HG03280 (cell line): ENCODE measurements around the gene SNX2.

ENCODE experiments used
- ATAC-seq: cut with Tn5 transposase; IDR thresholded peaks from one replicate; pipeline ENCODE4 v1.9.1; 2021; ENCODE audit warnings: mild to moderate bottlenecking, moderate library complexity; ENCODE audit not compliant: unreplicated experiment

SNX2 gene

DNA sequence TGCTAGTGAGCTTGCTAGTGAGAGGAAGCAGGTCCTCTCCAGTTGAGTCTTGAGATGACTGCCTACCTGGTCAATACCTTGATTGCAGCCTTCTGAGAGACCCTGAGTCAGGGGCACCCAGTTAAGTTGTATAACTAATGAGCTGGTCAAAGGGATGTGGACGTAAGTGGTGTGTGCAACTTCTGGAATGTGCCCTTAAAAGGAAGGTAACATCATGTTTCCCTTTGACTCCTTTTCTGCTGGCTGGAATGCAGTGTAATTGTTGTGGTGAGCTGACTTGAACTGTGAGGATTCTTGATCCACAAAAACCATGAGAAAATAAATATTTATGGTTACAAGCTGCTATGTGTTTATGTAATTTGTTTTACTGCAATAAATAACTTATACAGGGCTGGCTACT, 2.4 kb upstream of the SNX2 start:
- ATAC-seq, result no peak

- ATAC-seq, result no peak
Observed at GRCh38 chr5:122773619-122774018, 1.3 kb upstream of the SNX2 start.

DNA sequence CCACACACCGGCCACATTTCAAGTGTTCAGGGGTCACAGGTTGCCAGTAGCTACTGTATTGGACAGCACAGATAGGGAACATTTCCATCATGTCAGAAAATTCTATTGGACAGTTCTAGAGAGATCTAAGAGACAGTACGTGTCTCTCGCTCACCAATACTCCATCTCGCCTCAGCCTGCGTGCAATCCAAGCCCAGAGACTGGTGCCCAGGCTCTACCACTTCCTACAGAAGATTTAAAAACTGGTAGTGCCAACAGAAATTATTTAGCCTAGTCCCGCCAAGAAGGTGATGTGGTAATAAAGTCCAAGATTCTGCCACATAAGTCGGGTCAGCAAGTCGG, 390 bp upstream of the SNX2 start:
- peak; percentile 26 for ATAC-seq

GRCh38 chr5:122775550-122776542, 966 bp downstream of the SNX2 start:
- ATAC-seq, result no peak

- no peak for ATAC-seq
Observed at GRCh38 chr5:122778157-122778556, 3.3 kb downstream of the SNX2 start.

DNA sequence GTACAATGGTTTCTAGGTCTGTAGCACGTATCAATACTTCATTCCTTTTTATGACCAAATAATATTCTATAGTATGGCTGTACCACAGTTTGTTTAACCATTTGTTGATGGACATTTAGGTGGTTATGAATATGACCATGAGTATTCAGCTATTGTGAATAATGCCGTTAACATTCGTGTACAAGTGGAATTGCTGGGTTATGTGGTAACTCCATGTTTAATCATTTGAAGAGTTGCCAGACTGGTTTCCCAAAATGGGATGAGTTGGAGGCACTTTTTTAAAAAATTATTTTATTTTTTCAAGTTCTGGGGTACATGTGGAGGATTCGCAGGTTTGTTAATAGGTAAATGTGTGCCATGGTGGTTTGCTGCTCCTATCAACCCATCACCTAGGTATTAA, 4.6 kb downstream of the SNX2 start:
- ATAC-seq, result no peak

DNA sequence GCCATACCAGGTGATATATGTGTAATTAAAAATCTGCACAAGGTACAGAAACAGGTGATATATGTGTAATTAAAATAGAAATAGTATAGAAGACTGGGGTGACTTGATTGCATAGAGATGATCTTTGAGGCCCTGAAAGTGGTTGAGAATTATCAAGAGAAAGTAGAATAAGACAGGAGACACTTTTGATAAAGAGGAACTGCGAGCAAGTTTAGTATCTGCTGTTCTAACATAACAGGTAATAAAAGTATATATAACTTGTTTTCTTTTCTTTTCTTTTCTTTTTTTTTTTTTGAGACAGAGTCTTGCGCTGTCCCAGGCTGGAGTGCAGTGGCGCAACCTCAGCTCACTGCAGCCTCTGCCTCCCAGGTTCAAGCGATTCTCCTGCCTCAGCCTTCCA, 5.4 kb downstream of the SNX2 start:
- no peak for ATAC-seq

DNA sequence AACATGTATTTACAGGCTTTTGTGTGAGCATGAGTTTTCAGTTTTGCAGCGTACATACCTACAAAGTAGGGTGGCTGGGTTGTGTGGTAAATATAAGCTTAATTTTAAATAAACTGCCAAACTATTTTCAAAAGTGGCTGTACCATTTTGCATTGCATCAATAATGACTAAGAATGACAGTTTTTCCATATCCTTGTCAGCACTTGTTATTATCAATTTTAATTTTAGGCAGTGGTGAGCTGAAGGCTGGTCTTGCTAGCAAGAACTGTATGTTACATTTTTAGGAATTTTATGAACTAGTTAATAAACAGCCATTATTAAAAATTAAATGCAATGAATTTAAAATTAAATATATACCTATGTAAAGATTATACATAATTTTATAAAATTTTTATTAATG, 6.6 kb downstream of the SNX2 start:
- no peak for ATAC-seq

GRCh38 chr5:122785294-122785693, 10.4 kb downstream of the SNX2 start:
- ATAC-seq, result no peak

DNA sequence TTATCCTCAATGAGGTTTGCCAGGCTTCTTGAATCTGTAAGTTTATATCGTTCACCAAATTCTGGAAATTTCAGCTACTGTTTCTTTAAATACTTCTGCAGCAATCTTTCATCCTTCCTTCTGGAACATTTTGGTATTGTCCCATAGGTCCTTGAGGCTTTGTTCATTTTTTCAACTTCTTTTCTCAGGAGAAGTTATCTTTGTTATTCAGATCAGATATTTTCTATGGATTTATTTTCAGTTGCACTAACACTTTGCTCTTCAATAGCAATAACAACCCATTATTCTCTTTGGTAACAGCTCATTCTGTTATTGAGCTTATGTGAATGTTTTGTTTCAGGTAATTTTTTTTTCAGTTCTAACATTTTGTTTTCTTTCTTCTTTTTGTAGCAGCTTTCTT, 13.5 kb downstream of the SNX2 start:
- no peak for ATAC-seq

DNA sequence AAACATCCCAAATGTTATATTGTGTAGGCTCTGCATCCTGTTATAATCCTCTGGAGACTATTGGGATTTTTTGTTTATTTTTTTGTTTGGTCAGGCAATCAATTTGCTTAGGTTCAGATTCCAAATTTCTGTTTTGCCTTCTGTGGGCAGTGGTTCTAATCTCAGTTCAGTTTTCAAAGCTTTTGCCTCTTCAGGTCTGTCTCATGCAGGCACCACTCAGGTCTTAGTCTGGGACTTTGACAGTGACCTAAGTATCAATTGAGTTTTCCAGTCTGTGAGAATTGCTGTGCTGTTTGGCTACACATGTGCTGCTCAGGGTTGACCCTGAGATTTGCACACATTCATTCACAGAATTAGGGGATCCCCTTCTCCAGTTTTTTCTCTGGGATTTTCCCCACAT, 14.1 kb downstream of the SNX2 start:
- no peak for ATAC-seq

DNA sequence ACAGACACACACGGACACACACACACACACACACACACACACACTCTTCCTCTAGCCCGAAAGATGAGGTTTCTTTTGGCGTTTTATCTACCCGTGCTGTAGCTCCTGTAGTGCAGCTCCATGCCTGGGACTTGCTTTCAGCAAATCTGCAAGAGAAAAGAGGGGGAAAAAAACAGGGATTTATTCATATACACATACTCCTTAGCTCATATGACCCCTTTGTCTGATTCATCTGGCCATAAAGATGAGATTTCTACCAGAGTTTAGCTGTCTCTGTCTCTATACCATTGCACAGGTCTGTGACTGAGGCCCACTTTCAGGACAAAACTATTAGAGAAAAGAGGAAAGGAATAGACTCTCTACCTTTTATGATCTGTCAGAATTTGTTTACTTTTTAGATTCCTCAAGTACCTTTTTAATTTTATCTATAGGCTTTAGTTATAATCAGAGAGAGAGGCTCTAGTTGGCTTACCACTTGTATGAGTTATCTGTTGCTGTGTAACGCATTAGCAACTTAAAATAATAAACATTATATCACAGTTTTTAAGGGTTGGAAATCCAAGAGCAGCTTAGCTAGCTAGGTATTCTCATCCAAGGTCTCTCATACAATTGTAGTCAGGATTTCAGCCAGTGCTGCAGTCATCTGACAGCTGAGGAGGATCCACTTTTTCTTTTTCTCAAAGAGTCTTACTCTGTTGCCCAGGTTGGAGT, 14.7 kb downstream of the SNX2 start:
- no peak for ATAC-seq

DNA sequence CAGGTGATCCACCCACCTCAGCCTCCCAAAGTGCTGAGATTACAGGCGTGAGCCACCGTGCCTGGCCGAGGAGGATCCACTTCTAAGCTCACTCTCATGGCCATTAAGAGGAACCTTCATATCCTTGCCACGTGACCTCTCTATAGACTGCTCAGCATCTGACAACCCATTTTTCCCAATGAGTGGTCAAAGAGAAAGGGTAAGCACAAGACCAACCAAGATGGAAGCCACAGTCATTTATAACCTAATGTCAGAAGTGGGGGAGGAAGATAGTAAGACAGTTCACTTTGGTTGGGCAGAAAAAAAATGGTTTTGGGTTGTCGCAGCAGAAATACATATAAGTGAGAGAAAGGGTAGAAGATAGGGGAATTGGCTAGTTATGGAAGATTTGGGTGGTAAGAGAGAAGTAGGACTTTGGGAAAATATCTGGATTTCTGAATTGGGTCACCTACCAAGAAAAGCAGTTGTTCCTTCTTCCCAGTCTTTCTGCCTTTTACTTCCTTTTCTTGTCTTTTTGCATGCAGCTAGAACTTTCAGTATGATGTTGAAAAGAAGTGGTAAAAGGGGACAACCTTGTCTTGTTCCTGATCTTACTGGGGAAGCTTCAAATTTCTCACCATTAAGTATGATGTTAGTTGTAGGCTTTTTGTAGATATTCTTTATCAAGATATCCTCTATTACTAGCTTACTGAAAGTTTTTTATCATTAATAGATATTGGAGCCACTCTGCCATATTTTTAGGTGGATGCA, 15.6 kb downstream of the SNX2 start:
- ATAC-seq, result no peak

GRCh38 chr5:122805481-122805880, 30.6 kb downstream of the SNX2 start:
- ATAC-seq, result no peak

DNA sequence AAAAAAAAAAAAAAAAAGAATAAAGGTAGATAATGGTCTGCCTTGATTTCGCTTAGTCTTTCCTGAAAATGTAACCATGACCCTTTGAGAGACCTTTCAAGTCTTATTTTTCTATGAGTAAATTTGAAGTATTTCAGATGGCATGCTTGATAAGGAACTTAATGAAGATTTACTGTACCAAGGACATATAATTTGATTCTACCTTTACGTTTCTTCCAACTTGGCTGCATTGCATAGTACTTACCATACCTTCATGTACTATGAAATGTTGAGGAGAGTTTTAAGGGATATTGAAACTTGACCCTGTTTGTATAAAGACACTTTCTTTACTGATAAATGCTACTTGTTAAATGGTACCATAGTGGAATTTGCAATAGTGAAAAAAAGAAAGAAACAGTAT, 35.5 kb downstream of the SNX2 start:
- ATAC-seq, result no peak

- no peak for ATAC-seq
Observed at GRCh38 chr5:122815218-122815767, 40.4 kb downstream of the SNX2 start.

GRCh38 chr5:122816756-122817155, 41.9 kb downstream of the SNX2 start:
- ATAC-seq, result no peak

GRCh38 chr5:122831984-122832383, 57.1 kb downstream of the SNX2 start:
- ATAC-seq, result no peak

- no peak for ATAC-seq
Observed at GRCh38 chr5:122835681-122836080, 60.8 kb downstream of the SNX2 start.

- ATAC-seq, result no peak
Observed at GRCh38 chr5:122836947-122837346, 62.1 kb downstream of the SNX2 start.

DNA sequence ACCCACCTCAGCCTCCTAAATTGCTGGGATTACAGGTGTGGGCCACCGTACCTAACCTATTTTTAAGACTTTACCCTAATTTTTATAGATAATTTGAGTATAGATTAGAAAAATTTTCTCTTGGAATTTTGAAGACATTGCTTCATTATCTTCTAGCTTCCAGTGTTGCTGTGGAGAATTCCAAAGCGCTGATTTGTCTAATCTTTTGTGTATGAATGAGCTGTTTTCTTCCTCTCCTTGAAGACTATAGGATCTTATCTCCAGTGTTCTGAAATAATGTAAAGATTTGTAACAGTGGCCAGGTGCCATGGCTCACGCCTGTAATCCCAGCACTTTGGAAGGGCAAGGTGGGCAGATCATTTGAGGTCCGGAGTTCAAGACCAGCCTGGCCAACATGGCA, 64.9 kb downstream of the SNX2 start:
- ATAC-seq, result no peak
